GM21423 (cell line): Measurements from ENCODE around the gene TGFBI.

ENCODE experiments used
- ATAC-seq: cut with Tn5 transposase; IDR thresholded peaks from one replicate; pipeline ENCODE4 v1.9.1; 2021; ENCODE audit warnings: mild to moderate bottlenecking, moderate library complexity; ENCODE audit not compliant: unreplicated experiment

TGFBI gene

GRCh38 chr5:136086783-136087566 lies 58.2 kb downstream of the TGFBI start:
- no peak for ATAC-seq

- no peak for ATAC-seq
Measured at GRCh38 chr5:136087961-136088871, 59.4 kb downstream of the TGFBI start.

DNA sequence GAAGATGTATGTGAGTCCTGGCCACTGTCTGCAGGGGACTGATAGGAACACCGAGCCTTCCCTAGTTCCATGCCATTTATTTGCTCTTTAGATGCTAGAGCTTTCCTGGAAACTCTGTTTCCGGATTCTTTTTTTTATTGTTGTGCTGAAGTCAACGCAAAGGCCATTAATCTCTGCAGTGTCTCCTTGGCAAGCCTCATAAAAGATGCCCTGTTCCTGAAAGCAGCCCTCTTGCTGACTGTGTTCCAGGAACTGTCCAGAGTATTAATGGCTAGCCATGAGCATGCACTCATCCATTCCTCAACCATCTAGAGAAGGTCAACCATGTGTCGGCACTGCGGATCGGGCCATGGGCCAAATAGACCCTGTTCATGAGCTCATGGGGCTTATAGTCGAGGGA lies 61.0 kb downstream of the TGFBI start:
- no peak for ATAC-seq

DNA sequence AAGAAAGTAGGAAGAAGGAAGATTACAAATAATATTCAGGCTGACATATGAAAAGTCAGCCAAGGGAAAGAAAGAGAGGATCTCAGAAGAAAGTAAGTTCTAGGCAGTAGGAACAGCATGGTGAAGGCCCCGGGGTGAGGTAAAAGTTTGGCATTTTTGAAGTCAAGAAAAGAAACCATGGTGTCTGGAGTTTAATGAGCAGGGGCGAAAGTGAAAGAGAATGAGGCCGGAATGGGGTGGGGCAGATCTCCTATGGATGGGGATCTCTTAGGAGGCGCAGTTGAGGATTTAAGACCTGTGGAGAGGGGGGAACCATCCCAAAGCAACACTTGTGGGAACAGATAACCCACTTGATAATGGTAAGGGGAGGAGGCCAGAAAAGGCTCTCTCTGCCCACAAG lies 61.5 kb downstream of the TGFBI start:
- no peak for ATAC-seq

DNA sequence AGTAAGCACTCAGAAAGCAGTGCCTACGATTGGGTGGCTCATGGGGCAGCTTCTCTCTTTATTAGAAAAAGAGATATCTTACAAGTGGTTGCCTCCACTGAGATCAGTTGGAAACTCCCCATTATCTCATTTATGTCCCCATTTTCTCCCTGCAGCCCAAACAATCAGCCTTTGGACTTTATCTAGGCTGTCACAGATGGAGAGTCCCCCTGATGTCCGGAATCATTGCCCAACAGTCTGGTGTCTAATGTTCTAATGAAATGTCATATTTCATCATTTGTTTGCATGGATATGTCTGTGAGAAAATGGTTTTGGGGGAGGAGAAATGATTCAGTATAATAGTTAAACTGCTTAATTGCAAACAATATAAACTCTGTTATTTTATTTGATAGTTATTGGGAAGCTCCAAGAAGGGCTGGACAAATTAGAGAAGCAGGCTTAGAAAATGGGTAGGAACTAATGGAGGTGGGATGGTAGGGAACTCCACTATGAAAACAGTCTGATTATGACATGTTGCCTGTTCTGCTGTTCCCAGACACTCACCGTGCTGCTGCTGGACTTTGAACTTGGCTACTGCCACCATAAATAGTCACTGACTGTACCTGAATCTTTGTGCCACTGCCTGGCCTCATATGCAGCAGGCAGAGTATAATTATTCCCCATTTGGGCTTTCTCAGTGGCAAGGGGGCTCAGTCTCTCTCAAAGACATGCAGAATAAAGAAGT lies 65.6 kb downstream of the TGFBI start:
- no peak for ATAC-seq

- ATAC-seq, result no peak
Measured at GRCh38 chr5:136094913-136095641, 66.3 kb downstream of the TGFBI start.

- ATAC-seq, result no peak
Measured at GRCh38 chr5:136098176-136098575, 69.4 kb downstream of the TGFBI start.

DNA sequence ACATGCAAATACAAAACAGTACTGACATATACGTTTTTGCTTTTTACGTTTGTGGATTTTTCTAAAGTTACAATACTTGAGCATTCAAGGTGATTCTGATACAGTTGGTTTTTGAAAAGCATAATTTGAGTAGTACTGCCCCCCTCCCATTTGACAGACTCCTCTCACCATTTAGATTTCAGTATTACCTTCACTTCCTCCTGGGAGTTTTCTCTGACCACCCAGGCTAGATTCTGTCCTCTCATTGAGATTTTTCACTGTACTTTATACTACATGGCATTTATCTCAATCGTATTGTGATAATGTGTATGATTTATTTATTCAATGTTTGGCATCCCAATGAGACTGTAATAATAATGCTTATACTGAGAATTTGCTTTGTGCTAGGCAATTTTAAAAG lies 71.1 kb downstream of the TGFBI start:
- ATAC-seq, result no peak

DNA sequence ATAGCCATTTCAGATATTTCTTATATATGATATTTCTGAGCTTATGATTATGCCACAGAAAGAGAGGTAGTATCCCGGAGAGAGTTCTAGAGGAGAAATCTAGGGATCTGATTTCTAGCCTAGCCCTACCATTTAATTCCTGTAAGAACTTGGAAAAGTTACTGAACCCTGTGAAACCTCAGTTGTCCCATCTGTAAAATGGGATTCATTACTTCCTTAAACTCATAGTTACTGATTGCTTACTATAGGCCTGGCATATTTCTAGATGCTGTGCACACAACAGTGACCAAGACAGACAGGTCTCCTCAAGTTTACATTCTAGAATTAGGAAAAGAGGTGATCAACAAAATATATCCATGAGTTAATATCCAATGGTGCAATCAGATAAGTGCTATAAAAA lies 73.1 kb downstream of the TGFBI start:
- no peak for ATAC-seq

- ATAC-seq, result peak; percentile 82
Measured at GRCh38 chr5:136103118-136103517, 74.3 kb downstream of the TGFBI start.

GRCh38 chr5:136104306-136104965 lies 75.6 kb downstream of the TGFBI start:
- no peak for ATAC-seq

DNA sequence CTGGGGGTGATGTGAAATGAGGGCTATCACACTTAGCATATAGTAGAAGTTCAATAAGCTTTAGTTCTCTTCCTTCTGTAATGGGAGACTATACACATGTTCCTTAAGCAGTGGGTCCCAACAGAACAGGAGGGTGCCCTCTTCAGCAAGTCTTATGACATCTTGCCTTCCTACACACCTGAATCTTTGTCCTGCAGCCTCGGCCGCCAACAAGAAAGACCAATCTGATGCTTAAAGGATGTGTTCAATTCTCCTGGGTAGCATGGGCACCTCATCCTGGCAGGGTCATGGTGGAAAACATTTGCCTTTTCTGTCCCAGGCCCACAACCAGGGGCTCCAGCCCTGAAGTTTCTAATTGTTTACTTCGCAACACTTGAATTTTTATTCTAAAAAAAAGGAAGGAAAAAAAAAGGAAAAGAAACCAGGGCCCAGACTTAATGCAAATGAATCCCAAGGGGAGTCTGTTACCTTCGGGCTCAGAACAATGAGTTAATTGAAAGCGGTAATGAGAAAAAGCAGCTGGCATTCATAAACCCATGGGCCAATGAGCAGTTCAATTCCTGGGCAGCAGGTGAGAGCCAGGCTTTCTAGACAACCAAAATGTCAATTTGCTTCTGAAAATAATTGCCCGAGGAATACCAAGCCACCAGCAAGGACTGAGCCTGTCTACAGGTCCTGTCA lies 77.7 kb downstream of the TGFBI start:
- ATAC-seq, result no peak

GRCh38 chr5:136108180-136108611 lies 79.4 kb downstream of the TGFBI start:
- ATAC-seq, result peak; percentile 49

- ATAC-seq, result no peak
Measured at GRCh38 chr5:136108766-136109165, 80.0 kb downstream of the TGFBI start.

DNA sequence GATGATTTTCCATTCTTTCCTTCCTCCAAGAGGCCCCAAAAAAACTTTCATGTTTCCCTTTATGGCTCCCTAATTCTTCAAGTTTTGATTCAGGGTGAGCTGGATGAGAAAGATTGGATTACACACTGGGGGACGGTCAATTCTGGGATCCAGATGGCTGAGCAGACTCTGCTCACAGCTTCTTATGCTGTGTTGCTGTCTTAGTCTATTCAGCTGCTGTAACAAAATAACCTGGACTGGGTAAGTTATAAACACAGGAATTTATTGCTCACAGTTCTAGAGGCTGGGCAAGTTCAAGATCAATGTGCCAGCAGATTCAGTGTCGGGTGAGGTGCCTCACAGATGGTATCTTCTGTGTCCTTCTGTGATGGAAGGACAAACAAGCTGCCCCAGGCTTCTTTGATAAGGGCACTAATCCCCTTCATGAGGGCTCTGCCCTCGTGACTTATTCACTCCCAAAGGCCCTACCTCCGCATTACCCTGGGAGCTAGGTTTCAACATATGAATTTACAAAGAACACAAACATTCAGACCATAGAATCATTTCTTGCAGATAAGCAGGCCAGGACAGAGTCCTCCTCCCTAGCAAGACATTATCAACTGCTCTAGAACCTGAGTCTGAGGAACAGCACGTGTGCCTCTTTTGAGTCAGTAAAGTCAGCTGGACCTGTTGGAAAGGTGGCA lies 80.8 kb downstream of the TGFBI start:
- no peak for ATAC-seq
